Left lobe of liver (tissue), 2 donors: Measurements from ENCODE around the gene RFPL1. TPM values are rescaled to one million over a fixed set of nuclear protein-coding genes. Genes with fewer than 3 reads are reported as not detected.

Experiments used
- ATAC-seq: fragments of 200-7000 bp; cut with Tn5 transposase; one replicate; pipeline ENCODE4 v1.9.1; 2020; ENCODE audit warnings: mild to moderate bottlenecking, moderate library complexity
- DNase-seq: peaks from one replicate; pipeline ENCODE4 v3.0.0-alpha.2; 2020; ENCODE audit warnings: low spot score
- total RNA-seq: library from RNA; stranded (reverse); gene quantifications from one replicate; pipeline ENCODE4 v1.2.1, GENCODE V29; 2021
- donor health status: DM: no; HTN: no; CAD: no; lungs with moderate emphysema.
- donor health status: DM: no; HTN: yes; CAD: no.

Gene RFPL1
- total RNA-seq, 1 donor from 2014 or later = 0.45 TPM

DNA sequence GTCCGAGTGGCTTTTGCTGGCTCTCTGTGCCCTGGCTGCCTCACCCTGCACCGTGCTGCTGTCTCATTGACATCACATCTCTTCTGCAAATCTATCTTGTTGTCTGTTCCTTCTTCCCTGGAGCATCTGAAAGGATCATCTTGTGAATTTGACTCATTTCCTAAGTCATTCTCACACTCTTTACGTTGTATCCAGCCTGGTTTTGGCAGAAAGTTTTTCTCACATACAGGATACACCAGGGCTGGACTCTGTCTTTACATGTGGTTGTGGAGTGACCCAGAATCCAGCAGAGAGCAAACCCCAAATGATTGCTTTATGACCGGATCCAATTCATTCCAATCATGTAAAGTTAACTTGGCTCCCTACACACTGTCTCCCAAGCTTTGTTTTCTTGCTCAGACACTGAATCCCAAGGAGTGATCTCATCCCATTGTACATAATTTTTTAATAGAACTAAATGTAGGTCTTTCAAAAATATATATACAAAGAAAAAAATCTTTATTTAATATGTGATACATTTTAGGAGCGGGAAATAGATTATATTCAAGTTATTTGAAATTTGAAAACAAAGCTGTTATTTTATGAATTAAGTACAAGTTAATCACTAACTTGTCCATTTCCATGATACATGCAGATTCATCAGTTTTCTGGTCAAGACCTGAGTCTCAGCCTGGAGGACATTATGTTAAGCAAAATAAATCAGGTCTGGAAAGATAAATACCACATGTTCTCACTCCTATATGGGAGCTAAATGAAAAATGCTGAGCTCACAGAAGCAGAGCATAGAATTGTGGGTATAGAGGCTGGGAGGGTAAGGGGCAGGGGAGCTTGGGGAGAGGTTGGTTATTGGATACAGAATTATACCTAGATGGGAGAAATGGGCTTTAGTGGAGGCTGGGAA, 2.9 kb upstream of the RFPL1 start:
- ATAC-seq (no peak), DNase-seq (no peak)

DNA sequence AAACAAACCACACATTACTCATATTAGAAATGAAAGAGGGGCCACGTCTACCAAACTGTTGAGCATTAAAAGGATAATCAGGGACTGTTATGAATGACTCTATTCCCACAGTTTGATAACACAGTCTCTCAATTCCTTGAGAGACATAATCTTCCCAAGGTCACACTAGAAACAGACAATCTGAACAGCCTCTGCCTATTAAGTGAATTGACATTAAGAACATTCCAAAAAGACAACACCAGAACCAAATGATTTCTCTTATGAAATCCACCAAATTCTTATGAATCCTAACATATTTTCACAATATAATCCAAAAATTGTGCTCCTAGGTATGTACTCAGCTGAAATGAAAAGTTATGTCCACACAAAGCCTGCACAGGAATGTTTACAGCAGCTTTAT, 4.6 kb downstream of the RFPL1 start:
- no peak for DNase-seq
- ATAC-seq = no peak

DNA sequence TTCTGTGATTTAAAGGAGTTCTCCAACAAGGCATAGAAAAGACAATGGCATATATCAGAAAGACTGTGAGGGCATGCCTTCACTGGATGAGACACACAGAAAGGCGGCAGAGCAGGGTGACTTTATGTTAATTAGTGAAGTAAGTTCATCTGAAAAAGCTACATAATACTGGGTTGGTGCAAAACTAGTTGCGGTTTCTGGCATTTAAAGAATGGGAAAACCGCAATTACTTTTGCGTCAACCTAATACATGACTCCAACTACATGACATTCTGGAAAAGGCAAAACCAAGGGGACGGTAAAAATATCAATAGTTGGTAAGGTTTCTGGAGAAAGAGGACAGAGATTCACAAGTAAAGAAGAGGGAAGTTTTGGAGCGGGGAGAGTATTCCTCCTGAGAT, 5.1 kb downstream of the RFPL1 start:
- ATAC-seq (no peak), DNase-seq (no peak)

DNA sequence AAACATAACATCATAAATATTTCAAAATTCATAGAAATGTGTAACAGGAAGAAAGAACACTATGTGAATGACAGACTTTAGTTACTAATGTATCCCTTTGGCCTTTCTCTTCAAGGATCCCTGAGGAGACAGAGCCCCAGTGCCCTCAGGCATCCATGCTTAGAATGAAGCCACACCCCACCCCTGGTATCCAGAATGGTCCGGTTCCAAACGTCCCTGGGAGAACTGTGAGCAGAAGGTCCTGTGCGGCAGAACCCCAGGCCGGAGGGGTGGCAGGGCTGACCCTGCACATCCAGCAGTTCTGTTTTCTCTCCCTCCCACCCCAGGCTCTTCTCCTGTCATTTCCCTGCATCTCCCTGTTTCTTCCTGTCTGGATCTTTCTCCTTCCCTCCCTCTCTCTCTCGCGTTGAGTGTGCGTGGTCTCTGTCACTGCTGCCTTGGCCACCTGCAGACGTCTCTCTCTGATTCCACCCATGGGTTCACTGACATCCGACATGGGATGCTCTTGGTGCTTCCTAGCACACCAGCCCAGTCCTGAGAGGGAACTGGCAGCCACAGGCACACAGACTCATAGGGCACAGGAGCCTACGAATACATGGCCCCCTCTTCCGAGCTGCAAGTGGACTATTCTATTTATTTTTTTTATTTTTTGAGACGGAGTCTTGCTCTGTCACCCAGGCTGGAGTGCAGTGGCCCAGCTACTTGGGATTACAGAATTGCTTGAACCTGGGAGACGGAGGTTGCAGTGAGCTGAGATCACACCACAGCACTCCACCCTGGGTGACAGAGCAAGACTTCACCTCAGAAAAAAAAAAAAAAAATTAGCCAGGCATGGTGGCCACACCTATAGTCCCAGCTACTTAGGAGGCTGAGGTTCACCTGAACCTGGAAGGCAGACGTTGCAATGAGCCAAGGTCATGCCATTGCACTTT, 5.7 kb downstream of the RFPL1 start:
- no peak for ATAC-seq
- no peak for DNase-seq

DNA sequence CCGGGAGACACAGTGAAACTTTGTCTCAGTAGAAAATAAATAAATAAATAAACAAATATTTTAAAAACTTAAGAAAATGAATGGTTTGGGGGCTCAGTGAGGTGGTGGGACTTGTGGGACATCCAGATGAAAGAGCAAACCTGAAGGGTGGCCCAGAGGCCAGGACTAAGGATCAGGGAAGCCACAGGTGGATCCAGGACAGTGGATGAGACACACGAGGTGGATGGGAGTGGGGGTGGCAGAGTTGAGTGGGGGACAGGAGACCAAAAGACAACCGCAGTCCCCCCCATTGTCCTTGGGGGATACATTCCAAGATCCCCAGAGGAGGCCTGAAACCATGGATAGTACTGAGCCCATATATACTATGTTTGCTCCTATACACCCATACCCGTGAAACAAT, 7.1 kb downstream of the RFPL1 start:
- no peak for ATAC-seq
- no peak for DNase-seq

DNA sequence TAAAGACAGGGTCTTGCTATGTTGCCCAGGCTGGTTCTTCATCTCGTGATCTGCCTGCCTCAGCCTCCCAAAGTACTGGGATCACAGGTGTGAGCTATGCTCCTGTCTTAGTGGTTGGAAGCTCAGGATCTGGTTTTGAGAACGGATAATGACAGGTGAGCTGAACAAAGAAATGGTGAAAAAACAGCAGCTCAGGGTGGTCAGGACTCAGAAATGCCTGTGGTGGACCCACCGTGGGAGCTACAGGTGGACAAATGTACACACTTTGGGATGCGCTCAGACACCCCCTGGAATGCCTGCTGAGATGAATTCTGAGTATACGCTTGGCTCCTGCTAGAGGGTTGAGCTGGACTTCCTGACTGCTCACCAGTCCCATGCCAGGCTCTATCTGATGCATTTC, 9.5 kb downstream of the RFPL1 start:
- ATAC-seq (no peak), DNase-seq (no peak)

DNA sequence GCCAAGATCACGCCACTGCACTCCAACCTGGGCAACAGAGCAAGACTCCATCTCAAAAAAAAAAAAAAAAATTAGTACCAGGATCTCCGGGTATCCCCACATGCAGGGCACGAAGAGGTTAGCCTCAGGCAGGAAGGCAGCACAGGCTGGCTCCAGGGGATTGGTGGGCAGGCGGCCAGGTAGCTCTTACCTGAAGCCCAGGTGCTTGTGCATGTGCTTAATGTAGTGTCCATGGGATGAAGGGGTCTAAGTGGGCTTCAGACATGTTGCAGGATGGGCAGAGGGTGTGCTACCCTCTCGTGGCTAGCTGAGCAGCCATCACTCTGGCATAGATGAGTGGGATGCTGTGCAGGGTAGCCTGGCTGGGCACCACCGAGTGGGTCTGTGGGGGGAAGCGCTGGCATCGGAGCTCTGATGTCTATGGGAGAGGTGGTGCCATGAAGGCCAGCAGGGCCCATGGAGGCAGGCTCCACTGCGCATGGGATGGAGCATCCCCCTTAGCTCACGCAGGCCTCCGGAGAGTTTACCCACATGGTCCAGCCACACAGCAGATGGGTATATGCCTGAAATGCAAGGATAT, 11.0 kb downstream of the RFPL1 start:
- no peak for DNase-seq
- ATAC-seq = no peak

DNA sequence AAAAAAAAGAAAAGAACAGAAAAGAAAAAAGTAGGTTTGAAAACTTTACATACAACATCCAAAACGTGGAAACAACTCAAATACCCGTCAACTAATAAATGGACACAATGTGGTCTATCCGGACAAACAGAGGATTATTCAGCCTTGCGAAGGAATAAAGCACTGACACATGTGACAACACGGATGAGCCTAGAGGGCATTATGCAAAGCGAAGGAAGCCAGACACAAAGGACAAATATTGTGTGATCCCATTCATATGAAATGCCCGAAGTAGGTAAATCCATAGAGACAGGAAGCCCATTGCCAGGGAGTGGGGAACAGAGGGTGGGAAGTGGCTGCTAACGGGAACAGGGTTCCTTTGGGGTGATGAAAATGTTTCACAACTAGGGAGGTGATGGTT, 11.8 kb downstream of the RFPL1 start:
- ATAC-seq (no peak), DNase-seq (no peak)

DNA sequence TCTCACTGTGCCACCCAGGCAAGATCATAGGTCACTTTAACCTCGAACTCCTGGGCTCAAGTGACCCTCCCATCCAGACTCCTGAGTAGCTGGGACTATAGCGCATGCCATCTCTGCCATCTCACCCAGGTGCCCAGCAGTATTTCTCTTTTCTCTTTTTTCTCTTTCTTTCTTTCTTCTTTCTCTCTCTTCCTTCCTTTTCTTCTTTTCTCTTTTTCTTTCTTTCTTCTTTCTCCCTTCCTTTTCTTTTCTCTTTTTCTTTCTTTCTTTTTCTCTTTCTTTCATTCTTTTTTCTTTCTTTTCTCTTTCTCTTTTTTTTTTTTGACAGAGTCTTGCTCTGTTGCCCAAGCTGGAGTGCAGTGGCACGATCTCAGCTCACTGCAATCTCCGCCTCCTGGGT, 13.5 kb downstream of the RFPL1 start:
- no peak for ATAC-seq
- no peak for DNase-seq

DNA sequence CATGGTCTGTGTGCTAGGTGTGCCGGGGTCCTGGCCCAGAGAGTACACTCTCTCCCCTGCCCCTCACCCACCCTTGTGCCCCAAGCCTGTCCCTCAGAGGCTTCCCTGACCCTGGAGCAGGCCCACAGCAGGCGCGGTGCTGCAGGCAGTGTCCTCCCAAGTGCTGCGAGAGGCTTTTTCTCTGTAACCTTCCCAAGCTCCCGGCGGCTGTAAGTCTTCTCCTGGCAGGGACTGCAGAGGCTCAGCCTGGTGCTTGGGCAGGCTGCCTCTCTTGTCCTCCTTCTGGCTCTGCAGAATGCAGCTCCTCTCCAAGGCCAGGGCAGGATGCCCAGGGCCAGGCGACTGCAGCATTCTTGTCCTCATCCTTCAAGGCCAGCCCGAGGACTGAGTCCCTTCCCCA, 15.9 kb downstream of the RFPL1 start:
- DNase-seq = no peak
- ATAC-seq = no peak

DNA sequence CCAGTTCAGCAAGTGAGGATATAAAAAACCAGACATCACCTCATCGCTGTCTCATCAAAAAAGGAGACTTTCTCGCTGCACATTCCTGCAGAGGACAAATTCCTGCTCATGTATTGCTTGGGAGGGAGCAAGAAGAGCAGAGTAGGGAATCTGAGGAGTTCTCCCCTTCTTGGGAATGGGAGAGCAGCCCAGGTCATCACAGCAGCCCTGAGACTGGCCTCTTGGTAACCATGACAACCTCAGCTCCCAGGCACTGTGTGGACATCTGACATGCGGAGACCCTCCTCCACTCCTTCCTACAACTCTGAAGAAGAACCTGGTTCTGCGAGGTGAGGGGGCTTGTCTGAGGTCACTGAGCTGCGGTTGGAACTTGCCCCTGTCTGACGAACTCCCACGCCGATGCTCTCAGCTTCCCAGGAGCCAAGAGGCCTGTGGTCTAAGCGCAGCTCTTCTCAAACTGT, 17.9 kb downstream of the RFPL1 start:
- no peak for DNase-seq
- ATAC-seq = no peak

DNA sequence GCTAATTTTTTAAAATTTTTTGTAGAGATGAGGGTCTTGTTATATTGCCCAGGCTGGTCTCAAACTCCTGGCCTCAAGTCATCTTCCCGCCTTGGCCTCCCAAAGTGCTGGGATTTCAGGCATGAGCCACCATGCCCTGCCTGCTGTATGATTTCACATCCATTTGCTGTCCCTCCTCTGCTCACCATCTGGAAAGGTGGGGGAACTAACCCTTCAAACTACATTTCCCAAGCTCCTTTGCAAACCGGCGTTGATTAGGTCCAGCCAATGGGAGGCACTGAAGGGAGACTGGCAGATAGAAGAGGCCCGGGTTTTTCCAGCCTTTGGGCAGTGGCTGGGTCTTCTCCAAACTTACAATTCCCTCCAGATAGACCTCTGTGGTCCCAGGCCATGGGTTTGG, 19.3 kb downstream of the RFPL1 start:
- ATAC-seq (peak; percentile 79), DNase-seq (no peak)

DNA sequence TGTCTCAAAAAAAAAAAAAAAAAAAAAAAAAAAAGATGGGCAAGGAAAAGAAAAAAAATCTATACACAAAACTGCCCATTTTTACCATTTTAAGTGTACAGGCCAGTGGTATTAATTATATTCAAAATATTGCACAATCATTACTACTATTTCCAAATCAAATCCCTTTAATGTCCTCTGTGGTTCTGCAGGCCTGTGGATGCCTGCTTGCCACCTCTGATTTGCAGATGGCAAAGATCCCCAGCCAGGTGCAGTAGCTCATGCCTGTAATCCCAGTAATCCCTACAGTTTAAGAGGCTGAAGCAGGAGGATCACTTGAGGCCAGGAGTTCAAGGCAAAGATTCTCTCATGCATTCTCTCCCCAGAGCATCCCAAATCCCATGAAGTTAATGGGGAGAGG, 20.2 kb downstream of the RFPL1 start:
- no peak for DNase-seq
- no peak for ATAC-seq

DNA sequence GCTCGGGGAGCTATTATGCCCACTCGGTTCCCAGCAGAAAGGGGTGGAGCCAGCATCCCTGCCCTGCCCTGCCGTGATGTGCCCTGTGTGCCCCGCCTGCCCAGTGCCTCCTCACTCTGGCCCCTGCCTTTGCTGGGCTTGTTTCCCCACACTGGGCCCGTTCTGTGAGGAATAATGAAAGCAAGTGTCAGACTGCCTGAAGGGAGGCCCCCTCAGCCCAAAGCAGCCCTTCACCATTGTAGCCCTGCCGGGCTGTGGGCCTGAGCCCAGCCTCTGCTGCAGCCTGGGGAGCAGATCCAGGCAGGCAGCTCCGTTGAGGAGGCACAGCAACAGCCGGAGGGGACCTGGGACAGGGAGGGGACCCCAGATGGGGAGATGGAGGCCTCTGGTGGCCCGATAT, 21.4 kb downstream of the RFPL1 start:
- ATAC-seq (no peak), DNase-seq (no peak)

DNA sequence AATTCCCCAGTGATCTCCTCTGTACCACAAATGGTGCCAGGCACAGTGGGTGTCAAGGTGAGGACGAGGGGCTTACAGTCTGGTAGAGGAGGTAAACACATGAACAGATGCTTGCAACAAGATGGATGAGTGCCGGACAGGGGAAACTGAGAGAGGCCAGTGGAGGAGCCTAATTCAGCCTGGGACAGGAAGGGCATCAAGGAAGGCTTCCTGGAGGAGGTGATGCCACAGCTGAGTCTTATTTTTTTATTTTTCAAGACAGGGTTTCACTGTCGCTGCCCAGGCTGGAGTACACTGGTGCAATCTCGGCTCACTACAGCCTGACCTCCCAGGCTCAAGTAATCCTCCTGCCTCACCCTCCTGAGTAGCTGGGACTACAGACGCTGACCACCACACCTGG, 22.9 kb downstream of the RFPL1 start:
- no peak for ATAC-seq

DNA sequence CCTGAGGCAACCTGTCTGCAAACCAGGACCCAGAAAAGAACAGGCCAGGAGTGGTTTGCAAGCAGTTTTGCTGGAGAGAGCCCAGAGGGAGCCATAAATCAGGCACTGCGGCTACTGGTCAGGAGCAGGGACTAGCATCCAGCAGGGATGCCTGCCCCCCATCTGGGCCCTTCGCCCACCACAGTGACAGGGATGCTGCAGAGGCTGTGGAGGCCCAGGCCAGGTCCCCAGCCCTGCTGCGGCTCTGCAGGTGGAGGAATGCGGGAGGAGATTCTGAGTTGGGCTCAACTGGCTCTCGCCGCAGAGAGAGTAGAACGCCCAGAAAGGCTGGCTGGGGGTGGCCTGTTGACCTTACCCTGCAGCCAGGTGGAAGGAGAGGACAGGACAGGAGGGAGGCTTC, 25.2 kb downstream of the RFPL1 start:
- ATAC-seq (no peak), DNase-seq (no peak)

More for the DNA sequence above, 22.9 kb downstream of the RFPL1 start:
- DNase-seq = no peak

DNA sequence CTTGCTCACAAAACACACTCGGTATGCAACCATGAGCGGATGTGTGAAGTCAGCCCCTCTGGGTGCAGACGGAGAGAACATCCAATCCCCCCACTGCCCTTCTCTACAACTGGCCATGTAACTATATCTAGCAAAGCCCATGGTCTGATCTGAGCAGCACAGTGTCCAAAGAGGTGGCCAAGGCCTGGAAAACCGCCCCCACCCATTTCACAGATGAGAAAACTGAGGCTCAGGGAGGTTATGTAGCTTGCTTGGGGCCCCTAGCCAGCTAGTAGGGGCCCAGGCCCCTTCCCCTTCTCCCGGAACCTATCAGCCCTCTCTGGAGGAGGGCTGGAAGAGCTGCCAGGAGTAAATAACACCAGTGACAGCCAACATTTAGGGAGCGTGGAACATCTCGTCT, 26.2 kb downstream of the RFPL1 start:
- DNase-seq = no peak
- no peak for ATAC-seq

DNA sequence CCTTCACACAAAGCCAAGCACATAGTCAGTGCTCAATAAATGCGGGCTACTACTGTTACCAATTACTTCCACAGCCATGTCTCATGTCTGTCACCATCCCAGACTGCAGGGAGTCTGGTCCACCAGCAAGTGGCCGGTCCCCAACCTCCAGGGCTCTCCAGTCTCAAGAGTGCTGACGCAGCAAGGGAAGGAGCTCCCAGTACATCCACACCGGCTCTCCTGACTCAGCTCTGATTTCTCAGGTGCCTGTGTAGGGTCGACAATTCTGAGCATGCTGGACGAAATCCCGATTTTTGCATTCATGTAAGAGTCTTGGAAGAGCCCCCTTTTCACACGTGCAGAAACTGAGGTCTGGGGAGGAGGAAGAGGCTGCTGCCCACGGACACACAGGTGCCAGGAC, 31.4 kb downstream of the RFPL1 start:
- ATAC-seq (no peak), DNase-seq (no peak)

DNA sequence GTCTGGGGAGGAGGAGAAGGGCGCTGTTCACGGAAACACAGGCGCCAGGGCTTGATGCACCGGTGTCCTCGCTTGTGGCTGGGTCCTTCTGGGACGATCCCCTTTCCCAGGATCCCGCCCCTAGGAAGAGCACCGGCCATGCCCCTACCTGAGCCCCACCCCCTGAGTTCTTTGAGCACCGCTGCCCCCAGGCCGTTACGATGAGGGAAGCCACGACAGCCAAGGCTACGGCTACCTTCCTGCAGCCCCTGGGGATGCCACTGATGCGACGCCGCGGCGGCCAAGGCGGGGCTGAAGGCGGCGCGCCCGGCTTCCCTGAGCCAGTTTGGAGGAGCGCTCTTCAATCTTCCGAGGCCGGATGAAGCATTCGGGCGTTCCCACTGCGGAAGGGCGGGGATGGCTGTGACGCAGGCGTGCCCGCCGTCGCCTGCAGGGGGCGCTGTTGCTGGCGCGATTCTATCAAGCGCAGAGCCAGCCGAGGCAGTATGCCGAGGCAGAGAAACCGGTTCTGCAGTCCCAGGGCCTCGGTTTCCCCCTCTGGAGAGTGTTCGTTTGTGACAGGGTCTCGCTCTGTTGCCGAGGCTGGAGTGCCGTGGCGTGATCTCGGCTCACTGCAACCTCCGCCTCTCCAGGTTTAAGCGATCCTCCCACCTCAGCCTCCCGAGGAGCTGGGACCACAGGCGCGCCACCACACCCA, 31.9 kb downstream of the RFPL1 start:
- DNase-seq (peak; percentile 53), ATAC-seq (peak; percentile 89)

DNA sequence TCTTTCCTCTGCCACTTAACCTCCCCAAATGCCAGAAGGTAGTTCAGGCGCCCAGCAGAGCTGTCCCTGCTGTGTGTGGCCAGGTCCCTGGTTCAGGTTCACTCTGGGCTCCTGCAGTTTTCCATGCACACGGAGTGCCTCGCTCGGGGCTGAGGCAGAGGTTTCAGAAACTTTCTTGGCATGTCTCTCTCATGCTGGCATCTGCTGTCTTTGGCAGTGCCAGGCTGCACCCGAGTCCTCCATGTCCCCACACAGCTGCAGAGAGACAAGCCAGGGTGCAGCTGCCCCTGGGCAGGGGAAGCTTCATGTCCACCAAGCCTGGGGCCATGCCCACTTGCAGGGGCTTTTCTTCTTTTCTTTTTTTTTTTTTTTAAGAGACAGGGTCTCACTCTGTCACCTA, 34.6 kb downstream of the RFPL1 start:
- no peak for DNase-seq
- ATAC-seq = no peak

DNA sequence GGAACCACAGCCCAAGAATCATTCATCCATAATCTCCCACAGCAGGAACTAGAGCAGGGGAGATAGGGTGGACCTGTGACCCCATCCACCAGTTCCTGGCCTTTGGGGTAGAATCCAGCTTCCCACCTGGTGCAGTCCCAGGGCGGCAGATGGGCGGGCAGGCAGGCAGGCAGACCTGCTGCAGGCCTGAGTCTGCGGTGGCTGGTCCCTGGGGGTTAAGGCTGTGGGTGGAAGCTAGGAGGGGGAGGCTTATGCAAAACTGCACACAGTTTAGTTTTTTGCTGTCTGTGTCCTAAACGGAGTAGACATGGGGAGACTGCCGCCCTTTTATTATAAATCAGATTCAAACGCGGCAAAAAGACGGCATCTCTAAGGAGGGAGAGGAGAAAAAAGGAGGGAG, 37.2 kb downstream of the RFPL1 start:
- ATAC-seq = no peak

More for the DNA sequence above, 37.2 kb downstream of the RFPL1 start:
- DNase-seq = no peak
